ENCODE data around the gene NOBOX. TPM values are rescaled to one million over a fixed set of nuclear protein-coding genes. Genes with fewer than 3 reads are reported as not detected.

The NOBOX gene
- total and polyA plus RNA-seq, 10 of the 15 experiments (the other 5 are each of a cell fraction or from before 2014, with no cell fraction given) = not detected

DNA sequence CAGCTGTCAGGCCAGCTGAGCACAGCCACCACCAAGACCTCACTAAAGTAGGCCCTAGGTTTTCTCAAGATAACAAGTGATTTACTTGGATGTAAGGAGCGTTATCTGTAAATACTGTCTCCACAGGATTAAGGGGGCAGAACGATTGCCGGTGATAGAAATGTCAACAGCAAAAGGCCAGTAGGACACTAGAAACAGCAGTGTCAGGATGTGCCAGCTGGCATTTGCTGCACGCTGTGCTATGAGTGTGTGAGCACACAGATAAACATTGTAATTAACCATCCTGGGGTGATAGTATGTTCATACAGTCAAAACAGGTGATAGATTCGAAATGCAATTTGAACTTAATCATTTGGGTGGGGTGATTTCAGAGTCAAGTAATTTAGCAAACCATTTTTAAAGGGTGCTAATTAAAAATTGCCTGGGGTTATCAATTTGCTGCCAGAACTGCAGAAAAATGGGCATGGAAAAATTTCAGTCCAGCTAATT, 36.3 kb upstream of the NOBOX start:
- FAIRE-seq (no peak), DNase-seq (ENCODE audit: low read depth, low spot score) (no peak), ATAC-seq (no peak)
- no peaks in the 10 kb centered on the region for H3K27me3 ChIP-seq (replicated peaks in 1 of 2; ENCODE audit: control insufficient read depth in 2 of 2, insufficient read depth in 2 of 2, low read length in 1 of 2)
- ChIA-PET POLR2A (no interaction called here), SMC1A (ENCODE audit: uncharacterized antibody, unreplicated experiment) (no interaction called here), CTCF (no interaction called here), RAD21 (ENCODE audit: unreplicated experiment) (no interaction called here)
- H3K4me2 ChIP-seq (ENCODE audit: control insufficient read depth, insufficient read depth) = no peak overlapping the region
- H4K20me1 ChIP-seq (ENCODE audit: control insufficient read depth, insufficient read depth) = no peaks in the 10 kb centered on the region
- no peak overlapping the region for H3K27ac ChIP-seq (ENCODE audit: control insufficient read depth, insufficient read depth)
- H3K79me2 ChIP-seq (ENCODE audit: control insufficient read depth, insufficient read depth, low read length) = no peaks in the 10 kb centered on the region
- intact Hi-C loops (cut with micrococcal nuclease; ENCODE audit: unreplicated experiment) = loop anchor here (5.0 kb wide), 1 partner anchor 47 kb away; no protein-coding TSS in a partner anchor
- 51% methylated on average over 5 of the region's 5 CpGs for WGBS (ENCODE audit: insufficient coverage, insufficient replicate concordance, low lambda C conversion rate, missing lambda C conversion rate)
- TF ChIP-seq FOXM1 (IDR thresholded peaks at IDR 0.05; ENCODE audit: low read depth, low read length) (no peak), HCFC1 (IDR thresholded peaks at IDR 0.05; ENCODE audit: low read length) (no peak), EZH2 (IDR thresholded peaks at IDR 0.05; ENCODE audit: borderline replicate concordance, control insufficient read depth, low read depth, low read length) (no peak), YBX1 (IDR thresholded peaks at IDR 0.05) (no peak), FOXK2 (IDR thresholded peaks at IDR 0.05) (no peak)
- TF ChIP-seq, protein P1, sequence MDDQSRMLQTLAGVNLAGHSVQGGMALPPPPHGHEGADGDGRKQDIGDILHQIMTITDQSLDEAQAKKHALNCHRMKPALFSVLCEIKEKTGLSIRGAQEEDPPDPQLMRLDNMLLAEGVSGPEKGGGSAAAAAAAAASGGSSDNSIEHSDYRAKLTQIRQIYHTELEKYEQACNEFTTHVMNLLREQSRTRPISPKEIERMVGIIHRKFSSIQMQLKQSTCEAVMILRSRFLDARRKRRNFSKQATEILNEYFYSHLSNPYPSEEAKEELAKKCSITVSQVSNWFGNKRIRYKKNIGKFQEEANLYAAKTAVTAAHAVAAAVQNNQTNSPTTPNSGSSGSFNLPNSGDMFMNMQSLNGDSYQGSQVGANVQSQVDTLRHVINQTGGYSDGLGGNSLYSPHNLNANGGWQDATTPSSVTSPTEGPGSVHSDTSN (IDR thresholded peaks at IDR 0.05; ENCODE audit: insufficient replicate concordance, low read depth, low read length) = no peak
- BruUV-seq (replicated peaks) = no TSS peak
- H3K4me3 ChIP-seq = no peak overlapping the region
- no peak overlapping the region for H3K9ac ChIP-seq (ENCODE audit: control insufficient read depth, insufficient read depth, low read length)
- no peaks in the 10 kb centered on the region for H3K4me1 ChIP-seq (ENCODE audit: control insufficient read depth, insufficient read depth, low read length)
- H3K9me3 ChIP-seq (replicated peaks; ENCODE audit: control insufficient read depth, insufficient read depth, low read length) = no peaks in the 10 kb centered on the region
- H2AFZ ChIP-seq (ENCODE audit: control insufficient read depth, low read depth, low read length) = no peak overlapping the region
- no peaks in the 10 kb centered on the region for H3K36me3 ChIP-seq (ENCODE audit: control insufficient read depth in 2 of 2, insufficient read depth in 2 of 2, low read length in 1 of 2)
- in situ Hi-C loops (cut with MboI) = no loop called here

DNA sequence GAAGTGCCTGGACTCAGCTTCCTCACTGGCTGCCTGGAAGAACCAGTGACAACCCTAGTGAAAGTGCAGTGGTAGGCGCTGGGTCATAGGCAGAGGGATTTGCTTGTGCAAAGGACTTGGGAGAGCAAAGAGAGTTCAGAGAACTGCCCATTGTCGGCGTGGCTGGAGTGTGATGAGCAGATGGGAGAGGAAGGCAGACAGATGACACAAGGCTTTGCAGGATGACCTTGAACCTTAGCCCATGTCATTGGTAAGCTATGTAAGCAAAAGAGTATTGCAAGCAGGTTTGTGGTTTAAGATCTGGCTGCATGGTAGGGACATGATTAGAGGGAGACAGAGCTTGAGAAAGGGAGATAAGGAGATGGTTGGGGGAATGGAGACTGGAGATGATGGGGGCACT, 35.3 kb upstream of the NOBOX start:
- H3K4me1 ChIP-seq (ENCODE audit: control insufficient read depth, insufficient read depth, low read length) = no peaks in the 10 kb centered on the region
- no TSS peak for BruUV-seq (replicated peaks)
- H4K20me1 ChIP-seq (ENCODE audit: control insufficient read depth, insufficient read depth) = no peaks in the 10 kb centered on the region
- intact Hi-C loops (cut with micrococcal nuclease; ENCODE audit: unreplicated experiment) (loop anchor here (5.0 kb wide), 1 partner anchor 46 kb away; no protein-coding TSS in a partner anchor), in situ Hi-C loops (cut with MboI) (no loop called here)
- H3K36me3 ChIP-seq (ENCODE audit: control insufficient read depth in 2 of 2, insufficient read depth in 2 of 2, low read length in 1 of 2) = no peaks in the 10 kb centered on the region
- SMC1A ChIA-PET (ENCODE audit: uncharacterized antibody, unreplicated experiment) = no interaction called here
- POLR2A ChIA-PET = no interaction called here
- H2AFZ ChIP-seq (ENCODE audit: control insufficient read depth, low read depth, low read length) = no peak overlapping the region
- ATAC-seq (no peak), DNase-seq (ENCODE audit: low read depth, low spot score) (no peak), FAIRE-seq (no peak)
- TF ChIP-seq, protein P2, sequence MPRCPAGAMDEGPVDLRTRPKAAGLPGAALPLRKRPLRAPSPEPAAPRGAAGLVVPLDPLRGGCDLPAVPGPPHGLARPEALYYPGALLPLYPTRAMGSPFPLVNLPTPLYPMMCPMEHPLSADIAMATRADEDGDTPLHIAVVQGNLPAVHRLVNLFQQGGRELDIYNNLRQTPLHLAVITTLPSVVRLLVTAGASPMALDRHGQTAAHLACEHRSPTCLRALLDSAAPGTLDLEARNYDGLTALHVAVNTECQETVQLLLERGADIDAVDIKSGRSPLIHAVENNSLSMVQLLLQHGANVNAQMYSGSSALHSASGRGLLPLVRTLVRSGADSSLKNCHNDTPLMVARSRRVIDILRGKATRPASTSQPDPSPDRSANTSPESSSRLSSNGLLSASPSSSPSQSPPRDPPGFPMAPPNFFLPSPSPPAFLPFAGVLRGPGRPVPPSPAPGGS (IDR thresholded peaks at IDR 0.05; ENCODE audit: borderline replicate concordance, insufficient read depth, low read depth, low read length, poor library complexity, severe bottlenecking) = no peak
- TF ChIP-seq ASH2L (IDR thresholded peaks at IDR 0.05; ENCODE audit: borderline replicate concordance, low read depth) (no peak), ZZZ3 (IDR thresholded peaks at IDR 0.05; ENCODE audit: control insufficient read depth, insufficient read length, low read depth) (no peak), NFIC (IDR thresholded peaks at IDR 0.05; ENCODE audit: low read depth, low read length) (no peak), CREB1 (IDR thresholded peaks at IDR 0.05; ENCODE audit: low read depth) (no peak), GABPA (IDR thresholded peaks at IDR 0.05; ENCODE audit: low read depth) (no peak), CREM (IDR thresholded peaks at IDR 0.05; ENCODE audit: low read depth) (no peak), POLR2A (IDR thresholded peaks at IDR 0.05; ENCODE audit: low read depth, low read length) (no peak)
- H3K27ac ChIP-seq (ENCODE audit: control insufficient read depth, insufficient read depth) = no peak overlapping the region
- CTCF ChIA-PET = interaction anchor here (2.3 kb wide), 1 partner anchor 8 kb away, joined by 8 read pairs; no protein-coding TSS in a partner anchor
- H3K9ac ChIP-seq (ENCODE audit: control insufficient read depth, insufficient read depth, low read length) = no peak overlapping the region
- RAD21 ChIA-PET (ENCODE audit: unreplicated experiment) = no interaction called here
- H3K4me3 ChIP-seq = no peak overlapping the region
- no peaks in the 10 kb centered on the region for H3K27me3 ChIP-seq (replicated peaks in 1 of 2; ENCODE audit: control insufficient read depth in 2 of 2, insufficient read depth in 2 of 2, low read length in 1 of 2)
- 43% methylated on average over 3 of the region's 3 CpGs for WGBS (ENCODE audit: insufficient coverage, insufficient replicate concordance, low lambda C conversion rate, missing lambda C conversion rate)
- H3K79me2 ChIP-seq (ENCODE audit: control insufficient read depth, insufficient read depth, low read length) = no peaks in the 10 kb centered on the region
- H3K9me3 ChIP-seq (replicated peaks; ENCODE audit: control insufficient read depth, insufficient read depth, low read length) = no peaks in the 10 kb centered on the region
- H3K4me2 ChIP-seq (ENCODE audit: control insufficient read depth, insufficient read depth) = no peak overlapping the region

All from GM12878 (cell line).